Keratinocyte (primary cell): ENCODE measurements around the gene RTN4RL2. TPM values are rescaled to one million over a fixed set of nuclear protein-coding genes. Genes with fewer than 3 reads are reported as not detected.

ENCODE experiments used
- DNase-seq: peaks from one replicate; pipeline ENCODE4 v3.0.0-alpha.2; 2011; ENCODE audit warnings: low read depth, missing footprints, low spot score
- FAIRE-seq: peaks from 2 replicates; lab custom pipeline; 2011; peaks lifted over from hg19 to GRCh38; lab: Jason Lieb, UNC
- H2AFZ ChIP-seq: 2 replicates; pipeline ENCODE4 v1.6.0; 2012; ENCODE audit warnings: low read length, control low read depth, inconsistent platforms; ENCODE audit not compliant: control insufficient read depth
- H3K27ac ChIP-seq: 2 replicates; pipeline ENCODE4 v1.5.1; 2011; ENCODE audit warnings: low read length; ENCODE audit not compliant: control insufficient read depth, insufficient read depth
- H3K27me3 ChIP-seq: 3 replicates; pipeline ENCODE4 v1.6.0; 2011; ENCODE audit warnings: low read length; ENCODE audit not compliant: control insufficient read depth, insufficient read depth; ENCODE audit errors: extremely low read depth
- H3K36me3 ChIP-seq, 2 experiments: 2 replicates in 1 of 2; 3 replicates in 1 of 2; pipeline ENCODE4 v1.5.1; 2011; ENCODE audit warnings: low read length in 2 of 2, mild to moderate bottlenecking in 1 of 2; ENCODE audit not compliant: control insufficient read depth in 2 of 2, insufficient read depth in 2 of 2; ENCODE audit errors: extremely low read depth in 1 of 2
- H3K4me1 ChIP-seq: 3 replicates; pipeline ENCODE4 v1.5.1; 2011; ENCODE audit warnings: low read length; ENCODE audit not compliant: control insufficient read depth, insufficient read depth; ENCODE audit errors: extremely low read depth
- H3K4me2 ChIP-seq: 3 replicates; pipeline ENCODE4 v1.6.0; 2011; ENCODE audit warnings: low read depth, low read length; ENCODE audit not compliant: control insufficient read depth, insufficient read depth; ENCODE audit errors: extremely low read depth
- H3K4me3 ChIP-seq, 3 experiments: fragments of 200-600 bp in 1 of 3; sonication (generic) in 1 of 3; 2 replicates in 2 of 3; 3 replicates in 1 of 3; pipeline ENCODE4 v1.5.1; 2011 to 2016; ENCODE audit warnings: low read length in 3 of 3, mild to moderate bottlenecking in 3 of 3, control low read depth in 2 of 3, inconsistent platforms in 1 of 3, low read depth in 1 of 3, mixed read lengths in 1 of 3, mixed run types in 1 of 3, moderate library complexity in 1 of 3; ENCODE audit not compliant: control insufficient read depth in 2 of 3, insufficient read depth in 2 of 3; ENCODE audit errors: extremely low read depth in 1 of 3
- H3K79me2 ChIP-seq: 2 replicates; pipeline ENCODE4 v1.6.0; 2012; ENCODE audit warnings: low read length; ENCODE audit not compliant: control insufficient read depth, insufficient read depth
- H3K9ac ChIP-seq: 3 replicates; pipeline ENCODE4 v1.6.0; 2011; ENCODE audit warnings: low read length; ENCODE audit not compliant: control insufficient read depth, insufficient read depth; ENCODE audit errors: extremely low read depth
- H3K9me1 ChIP-seq: 3 replicates; pipeline ENCODE4 v1.6.0; 2011; ENCODE audit warnings: low read length; ENCODE audit not compliant: control insufficient read depth, insufficient read depth; ENCODE audit errors: extremely low read depth
- H3K9me3 ChIP-seq: 2 replicates; pipeline ENCODE4 v1.5.1; 2012; ENCODE audit warnings: low read depth, low read length; ENCODE audit not compliant: control insufficient read depth
- H4K20me1 ChIP-seq: 3 replicates; pipeline ENCODE4 v1.6.0; 2011; ENCODE audit warnings: low read length; ENCODE audit not compliant: control insufficient read depth, insufficient read depth; ENCODE audit errors: extremely low read depth
- EZH2 ChIP-seq: IDR thresholded peaks from one replicate; pipeline ENCODE4 v1.6.1; 2012; ENCODE audit warnings: inconsistent platforms, mild to moderate bottlenecking, low read length, moderate library complexity
- dilution Hi-C: fragments of 300-500 bp; cut with MboI; formaldehyde crosslinking; loops from one replicate; pipeline ENCODE4 v1.7.0; 2020; ENCODE audit warnings: low sequenced_read_pairs; ENCODE audit not compliant: extremely low pct_ligation_motif_present
- polyA plus RNA-seq, 5 experiments: library from polyadenylated mRNA; depleted of rRNA in 3 of 5; stranded (reverse) in 3 of 5; stranded (forward) in 1 of 5; unstranded in 1 of 5; fragments of >200 nt; gene quantifications; 1 replicate in 1 of 5; 2 replicates in 3 of 5; 3 replicates in 1 of 5; pipeline versions ENCODE4 v1.2.1 to v1.2.3, GENCODE V29; 2011 to 2012; ENCODE audit warnings: missing spikeins in 2 of 5, low read depth in 1 of 5, low replicate concordance in 1 of 5
- TF ChIP-seq, protein P1 (sequence below), 3 experiments: IDR thresholded peaks in 1 of 3; conservative IDR thresholded peaks in 1 of 3; optimal IDR thresholded peaks in 1 of 3; 2 replicates in 2 of 3; 3 replicates in 1 of 3; pipeline versions ENCODE3 to v1.5.1; 2011; ENCODE audit warnings: low read length in 3 of 3, mild to moderate bottlenecking in 3 of 3, moderate library complexity in 2 of 3, control low read depth in 1 of 3, inconsistent platforms in 1 of 3; ENCODE audit not compliant: insufficient read depth in 2 of 3; ENCODE audit errors: extremely low read depth in 1 of 3

The RTN4RL2 gene
- polyA plus RNA-seq, 1 donor (not counting 4 experiments of a cell fraction or from before 2014, with no cell fraction given): 0.03 TPM

DNA sequence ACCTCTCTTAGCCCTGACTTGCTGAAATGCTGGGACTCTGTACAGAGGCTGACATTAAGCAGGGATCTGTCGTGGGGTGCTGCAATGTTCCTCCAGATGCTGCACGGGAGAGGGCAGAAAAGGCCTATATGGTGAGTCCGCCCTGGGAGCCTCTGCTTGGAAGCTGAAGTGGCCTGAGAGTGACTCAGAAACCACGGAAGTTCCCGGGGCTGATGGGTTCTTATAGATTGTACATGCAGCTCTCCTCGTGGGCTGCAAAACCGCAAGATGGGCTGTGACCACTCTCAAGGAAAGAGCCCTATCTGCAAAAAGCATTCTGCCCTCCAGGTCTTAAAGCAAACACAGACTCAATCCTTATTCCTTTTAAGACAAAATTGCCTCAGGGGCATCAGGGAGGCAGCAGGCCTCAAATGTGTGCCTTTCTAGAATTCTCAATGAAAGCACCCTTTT, 27.6 kb upstream of the RTN4RL2 start:
- H4K20me1 ChIP-seq: no peaks in the 10 kb centered on the region
- H3K9me1 ChIP-seq: no peaks in the 10 kb centered on the region
- no peaks in the 10 kb centered on the region for H3K9me3 ChIP-seq
- H3K27ac ChIP-seq: no peak overlapping the region
- FAIRE-seq (no peak), DNase-seq (no peak)
- H3K79me2 ChIP-seq: no peaks in the 10 kb centered on the region
- H3K9ac ChIP-seq: no peak overlapping the region
- dilution Hi-C loops: no loop called here
- H2AFZ ChIP-seq: no peak overlapping the region
- TF ChIP-seq EZH2: no peak
- TF ChIP-seq, protein P1, sequence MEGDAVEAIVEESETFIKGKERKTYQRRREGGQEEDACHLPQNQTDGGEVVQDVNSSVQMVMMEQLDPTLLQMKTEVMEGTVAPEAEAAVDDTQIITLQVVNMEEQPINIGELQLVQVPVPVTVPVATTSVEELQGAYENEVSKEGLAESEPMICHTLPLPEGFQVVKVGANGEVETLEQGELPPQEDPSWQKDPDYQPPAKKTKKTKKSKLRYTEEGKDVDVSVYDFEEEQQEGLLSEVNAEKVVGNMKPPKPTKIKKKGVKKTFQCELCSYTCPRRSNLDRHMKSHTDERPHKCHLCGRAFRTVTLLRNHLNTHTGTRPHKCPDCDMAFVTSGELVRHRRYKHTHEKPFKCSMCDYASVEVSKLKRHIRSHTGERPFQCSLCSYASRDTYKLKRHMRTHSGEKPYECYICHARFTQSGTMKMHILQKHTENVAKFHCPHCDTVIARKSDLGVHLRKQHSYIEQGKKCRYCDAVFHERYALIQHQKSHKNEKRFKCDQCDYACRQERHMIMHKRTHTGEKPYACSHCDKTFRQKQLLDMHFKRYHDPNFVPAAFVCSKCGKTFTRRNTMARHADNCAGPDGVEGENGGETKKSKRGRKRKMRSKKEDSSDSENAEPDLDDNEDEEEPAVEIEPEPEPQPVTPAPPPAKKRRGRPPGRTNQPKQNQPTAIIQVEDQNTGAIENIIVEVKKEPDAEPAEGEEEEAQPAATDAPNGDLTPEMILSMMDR (optimal IDR thresholded peaks at IDR 0.05 in 1 of 3, IDR thresholded peaks at IDR 0.05 in 1 of 3, conservative IDR thresholded peaks at IDR 0.05 in 1 of 3; ENCODE audit: extremely low read depth in 1 of 3, insufficient read depth in 2 of 3, low read length in 3 of 3): no peak
- no peaks in the 10 kb centered on the region for H3K27me3 ChIP-seq
- peaks cover 15% of the 10 kb centered on the region for H3K4me1 ChIP-seq
- H3K4me3 ChIP-seq: no peak overlapping the region
- no peaks in the 10 kb centered on the region for H3K36me3 ChIP-seq
- no peak overlapping the region for H3K4me2 ChIP-seq

DNA sequence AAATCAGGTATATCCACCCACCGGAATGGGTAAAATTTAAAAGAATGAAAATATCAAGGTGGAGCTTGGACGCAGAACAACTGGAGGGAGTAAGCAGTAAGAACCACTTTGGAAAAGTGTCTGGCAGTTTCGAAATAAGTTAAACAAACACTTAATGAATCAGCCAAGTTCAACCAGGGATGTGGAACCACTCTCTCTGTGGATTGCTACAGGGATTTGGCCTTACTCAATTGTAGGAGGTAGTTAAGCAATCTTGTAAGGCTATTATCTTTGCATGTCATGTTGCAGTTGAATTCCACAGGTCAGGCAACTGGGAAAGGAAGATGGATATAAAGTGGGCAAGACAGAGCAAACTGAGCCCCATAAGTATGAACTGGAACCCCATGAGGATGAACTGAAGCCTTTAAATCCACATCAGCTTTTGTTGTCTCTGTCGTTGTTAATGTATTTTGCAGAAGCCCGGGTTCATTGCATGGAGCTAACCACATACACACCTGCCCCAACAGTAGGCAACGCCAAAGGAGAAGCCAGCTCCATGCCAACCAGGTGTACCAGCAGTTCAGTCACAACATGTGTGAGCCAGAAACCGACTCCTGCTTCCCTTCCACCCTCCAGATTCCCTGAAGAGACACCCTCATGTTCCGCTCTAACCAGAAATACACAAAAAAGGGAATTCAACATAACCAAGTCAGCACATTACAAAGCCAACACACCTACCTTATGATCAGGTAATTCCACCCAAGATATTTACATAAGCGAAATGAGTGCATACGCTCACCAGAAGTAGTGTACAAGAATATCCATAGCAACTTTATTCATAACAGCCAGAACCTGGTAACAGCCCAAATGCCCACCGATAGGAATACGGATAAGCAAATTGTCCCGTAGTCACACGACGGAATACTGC, 25.4 kb upstream of the RTN4RL2 start:
- Histone ChIP-seq H3K4me3 (no peak overlapping the region), H3K9ac (no peak overlapping the region), H3K9me1 (no peaks in the 10 kb centered on the region), H3K4me1 (peaks cover 11% of the 10 kb centered on the region), H3K9me3 (no peaks in the 10 kb centered on the region), H4K20me1 (no peaks in the 10 kb centered on the region), H3K27me3 (no peaks in the 10 kb centered on the region), H3K4me2 (no peak overlapping the region), H3K27ac (no peak overlapping the region), H2AFZ (no peak overlapping the region), H3K36me3 (no peaks in the 10 kb centered on the region), H3K79me2 (no peaks in the 10 kb centered on the region)
- FAIRE-seq (peak; percentile 73), DNase-seq (no peak)
- TF ChIP-seq, protein P1 (optimal IDR thresholded peaks at IDR 0.05 in 1 of 3, IDR thresholded peaks at IDR 0.05 in 1 of 3, conservative IDR thresholded peaks at IDR 0.05 in 1 of 3; ENCODE audit: extremely low read depth in 1 of 3, insufficient read depth in 2 of 3, low read length in 3 of 3): no peak
- no peak for TF ChIP-seq EZH2
- dilution Hi-C loops: no loop called here
